ENCODE measurements around the gene WBP1.

- TF ChIP-seq POLR2A (IDR thresholded peaks at IDR 0.05; ENCODE audit: low read depth, low read length) (no peak), TAF1 (IDR thresholded peaks at IDR 0.05; ENCODE audit: borderline replicate concordance, low read depth, low read length) (no peak)
Measured at GRCh38 chr2:74510272-74510671, 52.0 kb downstream of the WBP1 start.

All from GM12892 (cell line).